D721Med (cell line): Measurements from ENCODE around the gene MARF1.
"Not testable (repeated sequence)": the region's sequence is repeated elsewhere in the genome, so short reads cannot be mapped to it uniquely, and the experiment has no call there.

Experiments used
- DNase-seq: peaks from one replicate; pipeline ENCODE4 v3.0.0; 2011; ENCODE audit warnings: low spot score; ENCODE audit not compliant: insufficient read length
- FAIRE-seq: peaks from 2 replicates; lab custom pipeline; 2011; peaks lifted over from hg19 to GRCh38; lab: Jason Lieb, UNC
- CTCF ChIP-seq: IDR thresholded peaks from 2 replicates; pipeline ENCODE4 v1.5.1; 2012; ENCODE audit warnings: mild to moderate bottlenecking, control low read depth; ENCODE audit not compliant: insufficient read depth; ENCODE audit errors: missing control alignments

MARF1 gene

GRCh38 chr16:15682105-15682570 lies 39.2 kb upstream of the MARF1 start:
- no peak for DNase-seq
- no peak for FAIRE-seq
- TF ChIP-seq CTCF = no peak

DNA sequence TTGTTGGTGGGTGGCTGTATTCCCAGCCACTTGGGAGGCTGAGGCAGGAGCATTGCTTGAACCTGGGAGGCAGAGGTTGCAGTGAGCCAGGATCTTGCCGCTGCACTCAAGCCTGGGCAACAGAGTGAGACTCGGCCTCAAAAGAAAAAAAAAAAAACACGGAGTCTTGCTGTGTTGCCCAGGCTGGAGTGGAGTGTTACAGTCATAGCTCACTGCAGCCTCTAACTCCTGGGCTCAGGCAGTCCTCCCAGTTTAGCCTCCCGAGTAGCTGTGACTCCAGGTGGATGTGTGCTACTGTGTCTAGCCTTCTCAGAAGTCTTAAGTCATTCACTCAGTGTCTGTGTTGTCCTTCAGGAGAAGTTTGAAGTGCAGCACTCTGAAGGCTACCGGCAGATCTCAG lies 34.5 kb upstream of the MARF1 start:
- TF ChIP-seq CTCF = no peak
- FAIRE-seq = no peak
- no peak for DNase-seq

DNA sequence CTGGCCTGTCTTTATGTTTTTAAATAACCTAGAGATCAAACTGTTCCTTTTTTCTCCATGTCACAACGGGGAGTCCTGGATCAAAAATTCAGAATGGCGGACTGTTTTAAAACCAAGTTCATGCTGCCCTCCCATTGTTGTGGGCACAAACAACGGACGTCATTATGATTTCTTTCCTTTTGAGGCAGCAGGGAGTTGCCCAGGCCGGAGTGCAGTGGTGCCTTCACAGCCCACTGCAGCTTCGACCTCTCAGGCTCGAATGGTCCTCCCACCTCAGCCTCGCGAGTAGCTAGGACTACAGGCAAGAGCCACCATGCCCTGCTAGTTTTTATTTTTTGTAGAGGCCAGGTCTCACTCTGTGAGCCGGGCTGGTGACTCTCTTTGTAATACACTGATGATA lies 33.6 kb upstream of the MARF1 start:
- TF ChIP-seq CTCF = no peak
- no peak for FAIRE-seq
- no peak for DNase-seq

DNA sequence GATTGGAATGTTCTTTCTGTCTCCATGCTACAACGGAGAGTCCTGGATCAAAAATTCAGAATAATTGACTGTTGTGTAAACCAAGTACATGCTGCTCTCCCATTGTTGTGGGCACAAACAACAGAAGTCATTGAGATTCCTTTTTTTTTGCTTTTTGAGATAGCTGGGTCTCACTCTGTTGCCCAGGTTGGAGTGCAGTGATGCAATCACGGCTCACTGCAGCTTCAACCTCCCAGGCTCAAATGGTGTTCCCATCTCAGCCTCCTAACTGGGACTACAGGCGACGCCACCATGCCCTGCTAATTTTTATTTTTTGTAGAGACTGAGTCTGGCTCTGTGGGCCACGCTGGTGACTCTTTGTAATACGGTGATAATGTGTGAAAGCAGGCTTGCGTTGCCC lies 31.6 kb upstream of the MARF1 start:
- DNase-seq = no peak
- TF ChIP-seq CTCF = no peak
- FAIRE-seq = no peak

DNA sequence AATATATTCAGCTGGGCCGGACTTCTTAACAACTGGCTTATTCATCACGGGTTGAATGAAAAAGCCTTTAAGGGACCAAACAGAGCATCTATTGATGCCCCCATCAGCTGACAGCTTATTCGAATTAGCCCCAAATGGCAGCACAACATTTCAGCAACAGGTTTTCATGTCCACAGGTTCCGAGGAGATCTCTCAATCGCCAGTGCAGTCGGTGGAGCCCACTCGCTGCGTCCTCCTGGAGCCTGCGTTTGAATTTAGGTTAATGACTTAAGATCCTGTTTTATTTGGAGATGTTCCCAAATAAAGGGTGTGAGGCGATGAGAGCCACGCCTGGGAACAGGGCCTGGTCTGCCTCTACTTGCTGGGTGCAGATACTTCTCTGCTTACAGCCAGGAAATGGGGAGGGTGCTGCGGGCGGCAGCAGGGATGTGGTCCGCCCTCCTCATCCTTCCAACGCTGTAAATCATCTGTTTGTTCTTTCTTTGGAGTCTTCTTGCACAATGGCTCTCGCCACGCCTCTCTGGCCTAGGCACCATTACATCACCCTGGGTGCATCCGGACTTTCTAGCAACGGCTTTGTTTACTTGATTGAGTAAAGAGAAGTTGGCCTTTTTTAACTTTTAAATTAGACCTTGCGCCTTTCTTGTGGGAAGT lies 29.7 kb upstream of the MARF1 start:
- DNase-seq (no peak), FAIRE-seq (no peak)
- no peak for TF ChIP-seq CTCF

GRCh38 chr16:15672127-15672513 lies 29.2 kb upstream of the MARF1 start:
- FAIRE-seq, DNase-seq: not testable (repeated sequence)

DNA sequence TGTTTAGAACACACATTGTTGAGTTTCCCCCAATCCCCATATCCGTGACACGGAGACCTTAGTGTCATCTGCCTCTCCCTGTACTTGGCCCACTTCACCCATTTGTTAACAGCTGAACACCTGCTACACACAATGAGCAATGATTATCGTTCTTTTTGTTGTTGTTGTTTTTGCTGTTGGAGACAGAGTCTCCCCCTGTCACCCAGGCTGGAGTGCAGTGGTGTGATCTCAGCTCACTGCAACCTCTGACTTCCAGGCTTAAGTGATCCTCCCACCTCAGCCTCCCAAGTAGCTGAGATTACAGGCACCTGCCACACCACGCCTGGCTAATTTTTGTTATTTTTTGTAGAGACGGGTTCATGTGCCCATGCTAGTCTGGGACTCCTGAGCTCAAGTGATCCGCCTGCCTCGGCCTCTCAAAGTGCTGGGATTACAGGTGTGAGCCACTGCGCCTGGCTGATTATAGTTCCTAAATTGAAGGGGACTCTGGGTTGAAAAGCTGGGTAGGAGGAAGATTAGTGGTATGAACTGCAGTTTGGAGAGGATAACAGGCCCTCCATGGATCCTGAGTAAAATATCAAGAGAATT lies 28.7 kb upstream of the MARF1 start:
- FAIRE-seq = no peak
- no peak for TF ChIP-seq CTCF
- no peak for DNase-seq
